K562 (cell line): ENCODE data around the gene OR2F2. TPM values are rescaled to one million over a fixed set of nuclear protein-coding genes. Genes with fewer than 3 reads are reported as not detected.

Experiments
- CC2D1A ChIP-seq: fragments of 450-650 bp; IDR thresholded peaks from 2 replicates; pipeline ENCODE4 v1.6.1; 2017; ENCODE audit warnings: mild to moderate bottlenecking
- EP400 ChIP-seq: fragments of 450-650 bp; IDR thresholded peaks from 2 replicates; pipeline ENCODE4 v1.6.1; 2017; ENCODE audit warnings: antibody characterized with exemption, mild to moderate bottlenecking, moderate library complexity
- ESRRB ChIP-seq: fragments of 250-450 bp; sonication (Bioruptor Pico); IDR thresholded peaks from 2 replicates; pipeline ENCODE4 v1.5.0; 2020; ENCODE audit warnings: mild to moderate bottlenecking, moderate library complexity, borderline replicate concordance
- LARP7 ChIP-seq: fragments of 450-650 bp; IDR thresholded peaks from 2 replicates; pipeline ENCODE4 v1.6.1; 2016
- MBD1 ChIP-seq: fragments of 250-450 bp; sonication (Bioruptor Pico); IDR thresholded peaks from 2 replicates; pipeline ENCODE4 v1.8.0; 2022; ENCODE audit warnings: inconsistent platforms
- NCOA2 ChIP-seq, 2 experiments: fragments of 450-650 bp; IDR thresholded peaks; 2 replicates each; pipeline ENCODE4 v1.6.1; 2018; ENCODE audit warnings: mild to moderate bottlenecking in 2 of 2, moderate library complexity in 1 of 2; ENCODE audit not compliant: partially characterized antibody in 2 of 2
- SNIP1 ChIP-seq: fragments of 450-650 bp; IDR thresholded peaks from 2 replicates; pipeline ENCODE4 v1.7.1; 2017; ENCODE audit warnings: low read depth, mild to moderate bottlenecking
- ZKSCAN1 ChIP-seq: fragments of 150-350 bp; IDR thresholded peaks from 2 replicates; pipeline ENCODE4 v1.6.1; 2016; ENCODE audit warnings: low read depth, low read length
- polyA plus RNA-seq, 8 experiments: library from polyadenylated mRNA; depleted of rRNA in 4 of 8; stranded (reverse) in 5 of 8; unstranded in 3 of 8; fragments of >200 nt; fragmentation: Nextera tagmentation in 2 of 8; fragmentation: Illumina TruSeq in 1 of 8; extraction: Ambion mirVana in 2 of 8; extraction: Trizol in 1 of 8; gene quantifications; 2 replicates each; pipeline versions ENCODE4 v1.2.1 to v1.2.3, GENCODE V29; 2011 to 2014; ENCODE audit warnings: inconsistent platforms in 1 of 8, missing spikeins in 1 of 8
- total RNA-seq, 7 experiments: library from RNA; depleted of rRNA in 6 of 7; stranded (reverse); fragments of >200 nt in 6 of 7; fragmentation: Illumina TruSeq in 2 of 7; extraction: Trizol in 2 of 7; gene quantifications; 2 replicates each; pipeline versions ENCODE4 v1.2.1 to v1.2.3, GENCODE V29; 2011 to 2021; ENCODE audit warnings: low replicate concordance in 1 of 7
- TF ChIP-seq, protein P1 (sequence below): fragments of 450-650 bp; IDR thresholded peaks from 2 replicates; pipeline ENCODE4 v1.6.1; 2017; ENCODE audit warnings: antibody characterized with exemption

Gene OR2F2
- total and polyA plus RNA-seq, 9 of the 15 experiments (the other 6 are each of a cell fraction or from before 2014, with no cell fraction given) = not detected

GRCh38 chr7:143891457-143891856 lies 43.6 kb upstream of the OR2F2 start (continued):
- TF ChIP-seq, protein P1, sequence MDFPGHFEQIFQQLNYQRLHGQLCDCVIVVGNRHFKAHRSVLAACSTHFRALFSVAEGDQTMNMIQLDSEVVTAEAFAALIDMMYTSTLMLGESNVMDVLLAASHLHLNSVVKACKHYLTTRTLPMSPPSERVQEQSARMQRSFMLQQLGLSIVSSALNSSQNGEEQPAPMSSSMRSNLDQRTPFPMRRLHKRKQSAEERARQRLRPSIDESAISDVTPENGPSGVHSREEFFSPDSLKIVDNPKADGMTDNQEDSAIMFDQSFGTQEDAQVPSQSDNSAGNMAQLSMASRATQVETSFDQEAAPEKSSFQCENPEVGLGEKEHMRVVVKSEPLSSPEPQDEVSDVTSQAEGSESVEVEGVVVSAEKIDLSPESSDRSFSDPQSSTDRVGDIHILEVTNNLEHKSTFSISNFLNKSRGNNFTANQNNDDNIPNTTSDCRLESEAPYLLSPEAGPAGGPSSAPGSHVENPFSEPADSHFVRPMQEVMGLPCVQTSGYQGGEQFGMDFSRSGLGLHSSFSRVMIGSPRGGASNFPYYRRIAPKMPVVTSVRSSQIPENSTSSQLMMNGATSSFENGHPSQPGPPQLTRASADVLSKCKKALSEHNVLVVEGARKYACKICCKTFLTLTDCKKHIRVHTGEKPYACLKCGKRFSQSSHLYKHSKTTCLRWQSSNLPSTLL = 0 out of 2 replicates have a peak, but pooled peaks have one; percentile 11
- TF ChIP-seq NCOA2 (IDR thresholded peaks at IDR 0.05; ENCODE audit: partially characterized antibody in 2 of 2) (no peak), ZKSCAN1 (no peak), SNIP1 (0 out of 2 replicates have a peak, but pooled peaks have one; percentile 26), LARP7 (0 out of 2 replicates have a peak, but pooled peaks have one; percentile 16), ESRRB (CRISPR knock-in tag) (no peak), MBD1 (CRISPR knock-in tag) (no peak), CC2D1A (0 out of 2 replicates have a peak, but pooled peaks have one; percentile 17), EP400 (peak; percentile 2; the same call in 1 of the 2 replicates)
